HepG2 (cell line): ENCODE results near the gene PTGES3. TPM values are rescaled to one million over a fixed set of nuclear protein-coding genes. Genes with fewer than 3 reads are reported as not detected.

Source experiments
- ATRX ChIP-seq: sonication (generic); formaldehyde crosslinking; IDR thresholded peaks from 2 replicates; pipeline ENCODE4 v1.4.0; 2020; ENCODE audit warnings: missing genetic modification reagents, borderline replicate concordance
- HOXA7 ChIP-seq: sonication (generic); formaldehyde crosslinking; IDR thresholded peaks from 2 replicates; pipeline ENCODE4 v1.8.1; 2022; ENCODE audit warnings: mild to moderate bottlenecking, missing genetic modification reagents, moderate library complexity
- KLF9 ChIP-seq: IDR thresholded peaks from 2 replicates; pipeline ENCODE4 v1.6.1; 2016; ENCODE audit warnings: low read depth
- MED13 ChIP-seq: sonication (generic); formaldehyde crosslinking; IDR thresholded peaks from 2 replicates; pipeline ENCODE4 v1.5.0; 2020; ENCODE audit warnings: missing genetic modification reagents
- MTA3 ChIP-seq: sonication (generic); formaldehyde crosslinking; IDR thresholded peaks from 2 replicates; pipeline ENCODE4 v1.4.0; 2020; ENCODE audit warnings: missing genetic modification reagents
- NPAS2 ChIP-seq: sonication (generic); formaldehyde crosslinking; IDR thresholded peaks from 2 replicates; pipeline ENCODE4 v1.8.0; 2022; ENCODE audit warnings: mild to moderate bottlenecking, missing genetic modification reagents, borderline replicate concordance
- NR2F6 ChIP-seq, 2 experiments: IDR thresholded peaks; 2 replicates each; pipeline ENCODE4 v1.6.1; 2016; ENCODE audit warnings: antibody characterized with exemption in 1 of 2, mild to moderate bottlenecking in 1 of 2
- PHF21A ChIP-seq: sonication (generic); formaldehyde crosslinking; IDR thresholded peaks from 2 replicates; pipeline ENCODE4 v1.5.0; 2020; ENCODE audit warnings: mild to moderate bottlenecking, missing genetic modification reagents
- SETDB1 ChIP-seq: sonication (generic); formaldehyde crosslinking; IDR thresholded peaks from 2 replicates; pipeline ENCODE4 v1.5.1; 2020; ENCODE audit warnings: missing genetic modification reagents, mild to moderate bottlenecking, borderline replicate concordance
- SNRNP70 ChIP-seq: fragments of 200-400 bp; formaldehyde crosslinking; IDR thresholded peaks from 2 replicates; pipeline ENCODE4 v1.6.1; 2017; ENCODE audit warnings: mild to moderate bottlenecking, low read depth, low read length, moderate library complexity
- ZNF274 ChIP-seq: sonication (generic); formaldehyde crosslinking; IDR thresholded peaks from 2 replicates; pipeline ENCODE4 v1.5.1; 2020; ENCODE audit warnings: mild to moderate bottlenecking, missing genetic modification reagents
- ZNF282 ChIP-seq: fragments of 450-650 bp; IDR thresholded peaks from 2 replicates; pipeline ENCODE4 v1.6.1; 2018; ENCODE audit not compliant: partially characterized antibody
- ZNF331 ChIP-seq: sonication (generic); formaldehyde crosslinking; IDR thresholded peaks from 2 replicates; pipeline ENCODE4 v1.4.0; 2020; ENCODE audit warnings: missing genetic modification reagents
- ZNF552 ChIP-seq: sonication (generic); formaldehyde crosslinking; IDR thresholded peaks from 2 replicates; pipeline ENCODE4 v1.9.0; 2022; ENCODE audit warnings: missing genetic modification reagents, mild to moderate bottlenecking, borderline replicate concordance
- ZNF720 ChIP-seq: sonication (generic); formaldehyde crosslinking; IDR thresholded peaks from 2 replicates; pipeline ENCODE4 v1.4.0; 2020; ENCODE audit warnings: missing genetic modification reagents
- ZNF776 ChIP-seq: sonication (generic); formaldehyde crosslinking; IDR thresholded peaks from 2 replicates; pipeline ENCODE4 v1.4.0; 2020; ENCODE audit warnings: mild to moderate bottlenecking, missing genetic modification reagents
- ZSCAN21 ChIP-seq: sonication (generic); formaldehyde crosslinking; IDR thresholded peaks from 2 replicates; pipeline ENCODE4 v1.8.0; 2022; ENCODE audit warnings: mild to moderate bottlenecking, missing genetic modification reagents, moderate library complexity, borderline replicate concordance
- polyA plus RNA-seq, 8 experiments: library from polyadenylated mRNA; depleted of rRNA in 3 of 8; stranded (reverse) in 7 of 8; unstranded in 1 of 8; fragments of >200 nt; fragmentation: Illumina TruSeq in 4 of 8; extraction: Trizol in 4 of 8; gene quantifications; 2 replicates each; pipeline versions ENCODE4 v1.2.1 to v1.2.3, GENCODE V29; 2011 to 2016; ENCODE audit warnings: low read depth in 4 of 8, missing spikeins in 1 of 8, mixed read lengths in 1 of 8; ENCODE audit not compliant: insufficient read depth in 1 of 8
- total RNA-seq, 5 experiments: library from RNA; depleted of rRNA; stranded (reverse); fragments of >200 nt; fragmentation: Illumina TruSeq; extraction: Trizol; gene quantifications; 2 replicates each; pipeline ENCODE4 v1.2.3, GENCODE V29; 2016; ENCODE audit warnings: low read depth in 1 of 5
- TF ChIP-seq, protein P1 (sequence below), 2 experiments: sonication (generic) in 1 of 2; formaldehyde crosslinking in 1 of 2; IDR thresholded peaks; 2 replicates each; pipeline versions ENCODE4 v1.4.0 to v1.6.1; 2018 to 2020; ENCODE audit warnings: missing genetic modification reagents in 2 of 2, borderline replicate concordance in 1 of 2, low read depth in 1 of 2, mild to moderate bottlenecking in 1 of 2, missing biosample characterization in 1 of 2
- TF ChIP-seq, protein P2 (sequence below): sonication (generic); formaldehyde crosslinking; IDR thresholded peaks from 2 replicates; pipeline ENCODE4 v1.5.0; 2020; ENCODE audit warnings: mild to moderate bottlenecking, missing genetic modification reagents
- TF ChIP-seq, protein P3 (sequence below): sonication (generic); formaldehyde crosslinking; IDR thresholded peaks from 2 replicates; pipeline ENCODE4 v1.8.1; 2023; ENCODE audit warnings: mild to moderate bottlenecking, moderate library complexity, missing genetic modification reagents
- TF ChIP-seq, protein P4 (sequence below): sonication (generic); formaldehyde crosslinking; IDR thresholded peaks from 2 replicates; pipeline ENCODE4 v1.8.1; 2023; ENCODE audit warnings: mild to moderate bottlenecking, inconsistent platforms, moderate library complexity, missing genetic modification reagents, borderline replicate concordance

PTGES3 gene
- total and polyA plus RNA-seq, 2 of the 13 experiments (the other 11 are each of a cell fraction or from before 2014, with no cell fraction given): 54.4 to 159 TPM

DNA sequence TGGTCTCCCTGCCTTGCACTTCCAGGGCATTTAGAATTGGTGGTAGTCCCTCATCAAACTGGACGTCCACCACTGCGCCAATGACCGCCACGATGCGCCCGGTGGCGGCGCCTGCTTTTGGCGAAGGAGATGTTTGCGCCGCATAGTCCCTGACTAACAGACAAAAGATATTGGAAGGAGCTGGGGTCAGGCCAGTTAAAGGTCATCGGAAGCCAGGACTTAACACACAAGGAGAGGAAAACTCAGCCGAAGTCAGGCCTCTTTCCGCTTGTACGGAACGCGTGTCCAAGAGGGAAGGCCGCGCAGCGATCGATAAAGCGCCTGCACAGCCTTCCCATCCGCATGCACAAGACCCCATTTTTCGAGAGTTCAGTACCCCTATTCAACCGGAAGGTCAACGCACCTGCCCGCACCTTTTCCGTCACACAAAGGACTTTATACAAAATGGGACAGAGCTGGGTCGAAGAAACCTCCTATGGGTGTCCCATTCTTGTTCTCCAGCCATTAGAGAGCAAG, 42.8 kb downstream of the PTGES3 start (continued):
- TF ChIP-seq, protein P1, sequence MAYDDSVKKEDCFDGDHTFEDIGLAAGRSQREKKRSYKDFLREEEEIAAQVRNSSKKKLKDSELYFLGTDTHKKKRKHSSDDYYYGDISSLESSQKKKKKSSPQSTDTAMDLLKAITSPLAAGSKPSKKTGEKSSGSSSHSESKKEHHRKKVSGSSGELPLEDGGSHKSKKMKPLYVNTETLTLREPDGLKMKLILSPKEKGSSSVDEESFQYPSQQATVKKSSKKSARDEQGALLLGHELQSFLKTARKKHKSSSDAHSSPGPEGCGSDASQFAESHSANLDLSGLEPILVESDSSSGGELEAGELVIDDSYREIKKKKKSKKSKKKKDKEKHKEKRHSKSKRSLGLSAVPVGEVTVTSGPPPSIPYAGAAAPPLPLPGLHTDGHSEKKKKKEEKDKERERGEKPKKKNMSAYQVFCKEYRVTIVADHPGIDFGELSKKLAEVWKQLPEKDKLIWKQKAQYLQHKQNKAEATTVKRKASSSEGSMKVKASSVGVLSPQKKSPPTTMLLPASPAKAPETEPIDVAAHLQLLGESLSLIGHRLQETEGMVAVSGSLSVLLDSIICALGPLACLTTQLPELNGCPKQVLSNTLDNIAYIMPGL (CRISPR knock-in tag; IDR thresholded peaks at IDR 0.05; ENCODE audit: borderline replicate concordance in 1 of 2, low read depth in 1 of 2): peak in 1 of 2 experiments; percentile 65; a peak in 2 of 4 replicates
- TF ChIP-seq ZSCAN21: 0 out of 2 replicates have a peak, but pooled peaks have one; percentile 38
- no peak for TF ChIP-seq HOXA7 (CRISPR knock-in tag)
- TF ChIP-seq PHF21A (CRISPR knock-in tag): no peak; the same call in 1 of the 2 replicates
- TF ChIP-seq SETDB1: no peak
- TF ChIP-seq ATRX (CRISPR knock-in tag): no peak
- TF ChIP-seq NPAS2: no peak
- TF ChIP-seq, protein P2, sequence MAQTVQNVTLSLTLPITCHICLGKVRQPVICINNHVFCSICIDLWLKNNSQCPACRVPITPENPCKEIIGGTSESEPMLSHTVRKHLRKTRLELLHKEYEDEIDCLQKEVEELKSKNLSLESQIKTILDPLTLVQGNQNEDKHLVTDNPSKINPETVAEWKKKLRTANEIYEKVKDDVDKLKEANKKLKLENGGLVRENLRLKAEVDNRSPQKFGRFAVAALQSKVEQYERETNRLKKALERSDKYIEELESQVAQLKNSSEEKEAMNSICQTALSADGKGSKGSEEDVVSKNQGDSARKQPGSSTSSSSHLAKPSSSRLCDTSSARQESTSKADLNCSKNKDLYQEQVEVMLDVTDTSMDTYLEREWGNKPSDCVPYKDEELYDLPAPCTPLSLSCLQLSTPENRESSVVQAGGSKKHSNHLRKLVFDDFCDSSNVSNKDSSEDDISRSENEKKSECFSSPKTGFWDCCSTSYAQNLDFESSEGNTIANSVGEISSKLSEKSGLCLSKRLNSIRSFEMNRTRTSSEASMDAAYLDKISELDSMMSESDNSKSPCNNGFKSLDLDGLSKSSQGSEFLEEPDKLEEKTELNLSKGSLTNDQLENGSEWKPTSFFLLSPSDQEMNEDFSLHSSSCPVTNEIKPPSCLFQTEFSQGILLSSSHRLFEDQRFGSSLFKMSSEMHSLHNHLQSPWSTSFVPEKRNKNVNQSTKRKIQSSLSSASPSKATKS (CRISPR knock-in tag): no peak
- no peak for TF ChIP-seq ZNF282
- TF ChIP-seq ZNF331 (CRISPR knock-in tag): no peak
- 0 out of 2 replicates have a peak, but pooled peaks have one; percentile 20 for TF ChIP-seq ZNF274 (CRISPR knock-in tag)
- TF ChIP-seq, protein P3, sequence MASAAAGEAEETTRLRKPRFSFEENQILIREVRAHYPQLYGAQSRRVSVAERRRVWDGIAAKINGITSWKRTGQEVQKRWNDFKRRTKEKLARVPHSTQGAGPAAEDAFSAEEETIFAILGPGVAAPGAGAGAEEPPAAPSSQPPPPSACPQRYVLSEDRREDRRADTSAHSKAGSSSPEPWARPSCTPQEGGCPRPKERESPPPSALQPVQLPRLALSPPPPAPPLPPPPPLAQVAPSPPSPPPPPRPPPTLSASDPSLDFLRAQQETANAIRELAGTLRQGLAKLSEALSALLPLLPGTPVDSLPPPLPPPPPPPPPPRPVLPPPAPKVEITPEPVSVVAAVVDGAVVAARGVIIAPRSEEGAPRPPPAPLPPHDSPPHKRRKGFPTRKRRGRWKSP: peak; percentile 35; the same call in 1 of the 2 replicates
- no peak for TF ChIP-seq ZNF720 (CRISPR knock-in tag)
- TF ChIP-seq, protein P4, sequence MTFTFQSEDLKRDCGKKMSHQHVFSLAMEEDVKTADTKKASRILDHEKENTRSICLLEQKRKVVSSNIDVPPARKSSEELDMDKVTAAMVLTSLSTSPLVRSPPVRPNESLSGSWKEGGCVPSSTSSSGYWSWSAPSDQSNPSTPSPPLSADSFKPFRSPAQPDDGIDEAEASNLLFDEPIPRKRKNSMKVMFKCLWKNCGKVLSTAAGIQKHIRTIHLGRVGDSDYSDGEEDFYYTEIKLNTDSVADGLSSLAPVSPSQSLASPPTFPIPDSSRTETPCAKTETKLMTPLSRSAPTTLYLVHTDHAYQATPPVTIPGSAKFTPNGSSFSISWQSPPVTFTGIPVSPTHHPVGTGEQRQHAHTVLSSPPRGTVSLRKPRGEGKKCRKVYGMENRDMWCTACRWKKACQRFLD (CRISPR knock-in tag): peak; percentile 84; the same call in 1 of the 2 replicates
- no peak for TF ChIP-seq MED13
- TF ChIP-seq MTA3 (CRISPR knock-in tag): no peak
- TF ChIP-seq ZNF552 (CRISPR knock-in tag): no peak
- TF ChIP-seq SNRNP70: no peak
- peak; percentile 18; the same call in 1 of the 2 replicates for TF ChIP-seq NR2F6 (IDR thresholded peaks at IDR 0.05)
- no peak for TF ChIP-seq NR2F6 (CRISPR knock-in tag; IDR thresholded peaks at IDR 0.05)
- no peak for TF ChIP-seq KLF9 (CRISPR knock-in tag)
- TF ChIP-seq ZNF776: 0 out of 2 replicates have a peak, but pooled peaks have one; percentile 4
